Neural progenitor cell (in vitro differentiated cells): Measurements from ENCODE around the gene UGP2. TPM values are rescaled to one million over a fixed set of nuclear protein-coding genes. Genes with fewer than 3 reads are reported as not detected.
"Not testable (repeated sequence)": the region's sequence is repeated elsewhere in the genome, so short reads cannot be mapped to it uniquely, and the experiment has no call there.

ENCODE experiments used
- DNase-seq: peaks from one replicate; pipeline ENCODE4 v3.0.0-alpha.2; 2016; ENCODE audit warnings: low spot score
- H2AFZ ChIP-seq: fragments of 200-600 bp; sonication (generic); replicated peaks from 2 replicates; pipeline ENCODE4 v1.6.1; 2016; ENCODE audit warnings: antibody characterized with exemption
- H3F3A ChIP-seq: fragments of 200-600 bp; sonication (generic); 2 replicates; pipeline ENCODE4 v1.6.1; 2016; ENCODE audit warnings: antibody characterized with exemption, low read depth
- H3K27ac ChIP-seq: fragments of 200-600 bp; sonication (generic); 2 replicates; pipeline ENCODE4 v1.5.1; 2016; ENCODE audit warnings: mild to moderate bottlenecking
- H3K27me3 ChIP-seq: fragments of 200-600 bp; sonication (generic); 2 replicates; pipeline ENCODE4 v1.6.1; 2016; ENCODE audit warnings: mild to moderate bottlenecking, moderate library complexity
- H3K36me3 ChIP-seq: fragments of 200-600 bp; sonication (generic); 2 replicates; pipeline ENCODE4 v1.5.1; 2016
- H3K4me1 ChIP-seq: fragments of 200-600 bp; sonication (generic); 2 replicates; pipeline ENCODE4 v1.6.1; 2016; ENCODE audit warnings: mixed run types
- H3K4me2 ChIP-seq: fragments of 200-600 bp; sonication (generic); 2 replicates; pipeline ENCODE4 v1.6.1; 2016
- H3K4me3 ChIP-seq: fragments of 200-600 bp; sonication (generic); 2 replicates; pipeline ENCODE4 v1.5.1; 2016
- H3K79me2 ChIP-seq: fragments of 200-600 bp; sonication (generic); 2 replicates; pipeline ENCODE4 v1.6.1; 2016; ENCODE audit warnings: low read depth
- H3K9ac ChIP-seq: fragments of 200-600 bp; sonication (generic); 2 replicates; pipeline ENCODE4 v1.6.1; 2016
- H3K9me3 ChIP-seq: fragments of 200-600 bp; sonication (generic); 2 replicates; pipeline ENCODE4 v1.5.1; 2016; ENCODE audit warnings: low read depth
- H4K20me1 ChIP-seq: fragments of 200-600 bp; sonication (generic); 2 replicates; pipeline ENCODE4 v1.6.1; 2016; ENCODE audit warnings: low read depth
- H3K27ac Mint-ChIP-seq: 3 replicates; pipeline ENCODE4 v1.8.0; 2021; ENCODE audit warnings: mixed read lengths
- H3K27me3 Mint-ChIP-seq: 2 replicates; pipeline ENCODE4 v1.8.0; 2022; ENCODE audit warnings: low read depth, mild to moderate bottlenecking, inconsistent platforms, moderate library complexity, mixed read lengths; ENCODE audit not compliant: insufficient read depth
- H3K36me3 Mint-ChIP-seq: 3 replicates; pipeline ENCODE4 v1.8.0; 2021; ENCODE audit warnings: mixed read lengths
- H3K4me1 Mint-ChIP-seq: 3 replicates; pipeline ENCODE4 v1.8.0; 2021; ENCODE audit warnings: mixed read lengths
- H3K4me3 Mint-ChIP-seq: 3 replicates; pipeline ENCODE4 v1.8.0; 2021; ENCODE audit warnings: mild to moderate bottlenecking, moderate library complexity, mixed read lengths
- H3K9me3 Mint-ChIP-seq: 3 replicates; pipeline ENCODE4 v1.8.0; 2020; ENCODE audit warnings: mixed read lengths
- EZH2 ChIP-seq: fragments of 200-600 bp; sonication (generic); IDR thresholded peaks from 2 replicates; pipeline ENCODE4 v1.6.1; 2017; ENCODE audit warnings: antibody characterized with exemption, mild to moderate bottlenecking, moderate library complexity
- EZH2phosphoT487 ChIP-seq: fragments of 200-600 bp; sonication (generic); IDR thresholded peaks from 2 replicates; pipeline ENCODE4 v1.6.1; 2017; ENCODE audit warnings: antibody characterized with exemption
- small RNA-seq: library from RNA; depleted of rRNA; stranded (forward); fragments of <200 nt; gene quantifications from one replicate; pipeline ENCODE3, GENCODE V24; 2015
- total RNA-seq: library from RNA; depleted of rRNA; stranded (reverse); fragments of >200 nt; gene quantifications from 2 replicates; pipeline ENCODE4 v1.2.3, GENCODE V29; 2015; ENCODE audit warnings: low replicate concordance
- TF ChIP-seq, protein P1 (sequence below): fragments of 200-600 bp; sonication (generic); IDR thresholded peaks from 2 replicates; pipeline ENCODE4 v1.5.1; 2017; ENCODE audit warnings: antibody characterized with exemption, mild to moderate bottlenecking

Gene UGP2
- total RNA-seq, 1 donor from 2014 or later = 126 TPM

DNA sequence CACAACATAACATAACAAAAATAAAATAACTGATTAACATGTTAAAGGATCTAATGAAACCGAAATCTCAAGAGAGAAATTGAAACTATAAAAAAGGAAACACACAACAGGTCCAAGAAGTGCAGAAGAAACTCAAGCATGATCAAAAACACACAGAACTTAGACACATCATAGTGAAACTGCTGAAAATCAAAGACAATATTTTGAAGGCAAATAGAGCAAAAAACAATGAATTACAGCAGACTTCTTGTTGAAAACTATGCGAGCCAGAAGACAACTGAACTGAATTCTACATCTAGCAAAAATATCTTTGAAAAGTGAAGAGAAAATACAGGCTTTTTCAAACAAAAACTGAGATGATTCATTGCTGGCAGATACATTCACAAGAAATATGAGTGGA lies 61.3 kb downstream of the UGP2 start:
- peaks cover 35% of the 10 kb centered on the region for H3K9me3 Mint-ChIP-seq
- no peak overlapping the region for H3K27ac Mint-ChIP-seq
- no peaks in the 10 kb centered on the region for H3K79me2 ChIP-seq
- TF ChIP-seq EZH2phosphoT487 (no peak), EZH2 (no peak)
- TF ChIP-seq, protein P1, sequence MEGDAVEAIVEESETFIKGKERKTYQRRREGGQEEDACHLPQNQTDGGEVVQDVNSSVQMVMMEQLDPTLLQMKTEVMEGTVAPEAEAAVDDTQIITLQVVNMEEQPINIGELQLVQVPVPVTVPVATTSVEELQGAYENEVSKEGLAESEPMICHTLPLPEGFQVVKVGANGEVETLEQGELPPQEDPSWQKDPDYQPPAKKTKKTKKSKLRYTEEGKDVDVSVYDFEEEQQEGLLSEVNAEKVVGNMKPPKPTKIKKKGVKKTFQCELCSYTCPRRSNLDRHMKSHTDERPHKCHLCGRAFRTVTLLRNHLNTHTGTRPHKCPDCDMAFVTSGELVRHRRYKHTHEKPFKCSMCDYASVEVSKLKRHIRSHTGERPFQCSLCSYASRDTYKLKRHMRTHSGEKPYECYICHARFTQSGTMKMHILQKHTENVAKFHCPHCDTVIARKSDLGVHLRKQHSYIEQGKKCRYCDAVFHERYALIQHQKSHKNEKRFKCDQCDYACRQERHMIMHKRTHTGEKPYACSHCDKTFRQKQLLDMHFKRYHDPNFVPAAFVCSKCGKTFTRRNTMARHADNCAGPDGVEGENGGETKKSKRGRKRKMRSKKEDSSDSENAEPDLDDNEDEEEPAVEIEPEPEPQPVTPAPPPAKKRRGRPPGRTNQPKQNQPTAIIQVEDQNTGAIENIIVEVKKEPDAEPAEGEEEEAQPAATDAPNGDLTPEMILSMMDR = no peak
- no peak overlapping the region for H3K4me3 Mint-ChIP-seq
- no peaks in the 10 kb centered on the region for H3K9me3 ChIP-seq
- H3K27ac ChIP-seq = no peak overlapping the region
- no peaks in the 10 kb centered on the region for H3K27me3 Mint-ChIP-seq
- no peaks in the 10 kb centered on the region for H3K27me3 ChIP-seq
- no peaks in the 10 kb centered on the region for H3K4me1 ChIP-seq
- no peaks in the 10 kb centered on the region for H3F3A ChIP-seq
- H4K20me1 ChIP-seq = no peaks in the 10 kb centered on the region
- no peak overlapping the region for H3K4me2 ChIP-seq
- H3K36me3 ChIP-seq = peaks cover 3% of the 10 kb centered on the region
- H3K4me1 Mint-ChIP-seq = no peaks in the 10 kb centered on the region
- H2AFZ ChIP-seq = no peak overlapping the region
- H3K36me3 Mint-ChIP-seq = peaks cover 61% of the 10 kb centered on the region
- no peak overlapping the region for H3K4me3 ChIP-seq
- H3K9ac ChIP-seq = no peak overlapping the region
- no peak for DNase-seq

DNA sequence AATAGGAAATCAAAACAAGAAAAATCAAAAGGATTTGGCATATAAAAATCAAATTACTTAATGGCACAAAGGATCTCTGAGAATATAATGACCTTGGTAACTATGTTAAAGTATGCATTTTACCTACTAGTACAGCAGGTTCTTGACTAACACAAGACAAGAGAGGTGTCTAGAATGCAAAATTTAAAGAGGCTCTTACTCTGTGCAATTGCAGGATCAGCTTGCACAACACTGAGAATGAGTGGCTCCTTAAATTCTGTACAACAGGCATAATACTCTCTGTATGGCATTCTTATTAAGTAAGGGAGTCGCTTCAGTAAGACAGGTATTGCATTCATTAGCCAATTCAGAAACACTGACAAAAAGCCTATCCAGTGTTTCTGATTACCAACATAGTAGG lies 72.6 kb downstream of the UGP2 start:
- Mint-ChIP-seq H3K27me3 (no peaks in the 10 kb centered on the region), H3K4me1 (no peaks in the 10 kb centered on the region), H3K4me3 (no peak overlapping the region), H3K9me3 (no peaks in the 10 kb centered on the region), H3K27ac (no peak overlapping the region), H3K36me3 (peaks cover 27% of the 10 kb centered on the region)
- Histone ChIP-seq H2AFZ (no peak overlapping the region), H3K27ac (no peak overlapping the region), H3K4me3 (no peak overlapping the region), H3K36me3 (peaks cover 15% of the 10 kb centered on the region), H3K27me3 (no peaks in the 10 kb centered on the region), H3F3A (no peaks in the 10 kb centered on the region), H4K20me1 (no peaks in the 10 kb centered on the region), H3K4me1 (no peaks in the 10 kb centered on the region), H3K4me2 (no peak overlapping the region), H3K9ac (no peak overlapping the region), H3K79me2 (no peaks in the 10 kb centered on the region), H3K9me3 (no peaks in the 10 kb centered on the region)
- DNase-seq = no peak
- TF ChIP-seq EZH2phosphoT487 = no peak
- TF ChIP-seq, protein P1 = no peak
- TF ChIP-seq EZH2 = no peak

DNA sequence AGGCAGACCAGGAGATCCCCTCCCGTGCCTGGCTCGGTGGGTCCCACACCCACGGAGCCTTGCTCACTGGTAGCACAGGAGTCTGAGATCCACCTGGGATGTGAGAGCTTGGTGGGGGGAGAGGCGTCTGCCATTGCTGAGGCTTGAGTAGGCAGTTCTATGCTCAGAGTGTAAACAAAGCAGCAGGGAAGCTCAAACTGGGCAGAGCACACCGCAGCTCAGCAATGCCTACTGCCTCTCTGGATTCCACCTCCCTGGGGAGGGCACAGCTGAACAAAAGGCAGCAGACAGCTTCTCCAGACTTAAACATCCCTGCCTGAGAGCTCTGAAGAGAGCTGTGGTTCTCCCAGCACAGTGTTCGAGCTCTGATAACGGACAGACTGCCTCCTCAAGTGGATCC lies 85.1 kb downstream of the UGP2 start:
- peaks cover 48% of the 10 kb centered on the region for H3K36me3 Mint-ChIP-seq

DNA sequence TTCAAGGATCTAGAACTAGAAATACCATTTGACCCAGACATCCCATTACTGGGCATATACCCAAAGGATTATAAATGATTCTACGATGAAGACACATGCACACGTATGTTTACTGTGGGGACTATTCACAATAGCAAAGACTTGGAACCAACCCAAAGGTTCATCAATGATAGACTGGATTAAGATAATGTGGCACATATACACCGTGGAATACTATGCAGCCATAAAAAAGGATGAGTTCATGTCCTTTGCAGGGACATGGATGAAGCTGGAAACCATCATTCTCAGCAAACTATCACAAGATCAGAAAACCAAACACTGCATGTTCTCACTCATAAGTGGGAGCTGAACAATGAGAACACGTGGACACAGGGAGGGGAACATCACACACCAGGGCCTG lies 90.4 kb downstream of the UGP2 start:
- not testable (repeated sequence) for H3K4me3 Mint-ChIP-seq, H3K27ac Mint-ChIP-seq, DNase-seq, H3K4me2 ChIP-seq, H4K20me1 ChIP-seq, H3K4me3 ChIP-seq, H3K27me3 Mint-ChIP-seq, H3K4me1 ChIP-seq, H3K9me3 ChIP-seq, H3K36me3 ChIP-seq, H3K27ac ChIP-seq, H3K27me3 ChIP-seq, H2AFZ ChIP-seq, H3F3A ChIP-seq, H3K79me2 ChIP-seq, H3K4me1 Mint-ChIP-seq, H3K9ac ChIP-seq
- Mint-ChIP-seq H3K9me3 (peaks cover 25% of the 10 kb centered on the region), H3K36me3 (peaks cover 53% of the 10 kb centered on the region)

More for the DNA sequence above, 85.1 kb downstream of the UGP2 start:
- H3K27me3 ChIP-seq = no peaks in the 10 kb centered on the region
- peak; percentile 48 for DNase-seq
- H3K9me3 ChIP-seq = no peaks in the 10 kb centered on the region
- no peaks in the 10 kb centered on the region for H3K79me2 ChIP-seq
- H4K20me1 ChIP-seq = no peaks in the 10 kb centered on the region
- no peak overlapping the region for H3K4me3 Mint-ChIP-seq
- H3K27ac ChIP-seq = no peak overlapping the region
- H3K4me3 ChIP-seq = no peak overlapping the region
- peaks cover 23% of the 10 kb centered on the region for H3K9me3 Mint-ChIP-seq
- no peak overlapping the region for H2AFZ ChIP-seq
- H3K4me2 ChIP-seq = peak overlapping the region; percentile 55
- no peaks in the 10 kb centered on the region for H3K4me1 Mint-ChIP-seq
- no peaks in the 10 kb centered on the region for H3K27me3 Mint-ChIP-seq
- H3K27ac Mint-ChIP-seq = no peak overlapping the region
- H3K4me1 ChIP-seq = peaks cover 13% of the 10 kb centered on the region
- TF ChIP-seq, protein P1 = no peak
- TF ChIP-seq EZH2 = no peak
- no peak overlapping the region for H3K9ac ChIP-seq
- H3K36me3 ChIP-seq = peaks cover 2% of the 10 kb centered on the region
- peaks cover 10% of the 10 kb centered on the region for H3F3A ChIP-seq

Small RNA genes within 50 kb of the gene (small RNA-seq; reads per million reads assigned to genes)
- gene RF01293 = not detected

Other genes starting within 250 kb of the UGP2 start
- 33.0 and 44.3 TPM in 2 replicates for gene VPS54, start 177.5 kb downstream of the UGP2 start, total RNA-seq